Body of pancreas (tissue), 4 donors: ENCODE data around the gene EMILIN1. TPM values are rescaled to one million over a fixed set of nuclear protein-coding genes. Genes with fewer than 3 reads are reported as not detected.

Experiments used
- ATAC-seq: fragments of 150-250 bp; one replicate; pipeline ENCODE4 v1.9.1; 2016
- DNase-seq, 4 donors: peaks; one replicate each; pipeline ENCODE4 v3.0.0-alpha.2; 2019
- H3K27ac ChIP-seq, 4 donors: fragments of 200-600 bp; sonication (generic); 1 replicate in 3 of 4; 2 replicates in 1 of 4; pipeline versions ENCODE4 v1.5.1 to v1.6.1; 2016 to 2019; ENCODE audit warnings: mild to moderate bottlenecking in 1 of 4, mixed read lengths in 1 of 4, moderate library complexity in 1 of 4
- H3K27me3 ChIP-seq, 2 donors: fragments of 200-600 bp; sonication (generic); one replicate each; pipeline ENCODE4 v1.6.0; 2016; ENCODE audit warnings: mild to moderate bottlenecking in 1 of 2
- H3K36me3 ChIP-seq, 2 donors: fragments of 200-600 bp; sonication (generic); replicated peaks in 1 of 2; 2 replicates each; pipeline ENCODE4 v1.5.1; 2016; ENCODE audit warnings: low read depth in 2 of 2; ENCODE audit not compliant: insufficient read depth in 1 of 2
- H3K4me1 ChIP-seq: fragments of 200-600 bp; sonication (generic); one replicate; pipeline ENCODE4 v1.6.0; 2016
- H3K4me3 ChIP-seq, 2 donors: fragments of 200-600 bp; sonication (generic); 1 replicate in 1 of 2; 2 replicates in 1 of 2; pipeline ENCODE4 v1.5.1; 2016 to 2019
- H3K9me3 ChIP-seq, 3 donors: fragments of 200-600 bp; sonication (generic); 1 replicate in 2 of 3; 2 replicates in 1 of 3; pipeline ENCODE4 v1.5.1; 2016
- POLR2A ChIP-seq, 3 donors: fragments of 450-650 bp; IDR thresholded peaks; one replicate each; pipeline ENCODE4 v1.6.1; 2016; ENCODE audit warnings: antibody characterized with exemption in 3 of 3, mild to moderate bottlenecking in 2 of 3
- WGBS, 2 donors: methylation state at CpG; one replicate each; pipeline ENCODE4 v1.1.5; 2017; 5-methylcytosine and 5-hydroxymethylcytosine counted together
- intact Hi-C: fragments of 100-400 bp; cut with DNase I; formaldehyde crosslinking; loops from one replicate; pipeline ENCODE4 v1.15.1; 2023
- total RNA-seq, 2 donors: library from RNA; depleted of rRNA; stranded (reverse); fragments of >200 nt; gene quantifications; one replicate each; pipeline ENCODE4 v1.1.0, GENCODE V29; 2016
- TF ChIP-seq, protein P1 (sequence below), 7 experiments: fragments of 450-650 bp in 4 of 7; fragments of 200-600 bp in 3 of 7; sonication (generic) in 3 of 7; IDR thresholded peaks; one replicate each; pipeline ENCODE4 v1.5.1; 2016 to 2019; ENCODE audit warnings: antibody characterized with exemption in 7 of 7

Gene EMILIN1
- total RNA-seq, 2 donors from 2014 or later = 21.8 to 24.1 TPM

DNA sequence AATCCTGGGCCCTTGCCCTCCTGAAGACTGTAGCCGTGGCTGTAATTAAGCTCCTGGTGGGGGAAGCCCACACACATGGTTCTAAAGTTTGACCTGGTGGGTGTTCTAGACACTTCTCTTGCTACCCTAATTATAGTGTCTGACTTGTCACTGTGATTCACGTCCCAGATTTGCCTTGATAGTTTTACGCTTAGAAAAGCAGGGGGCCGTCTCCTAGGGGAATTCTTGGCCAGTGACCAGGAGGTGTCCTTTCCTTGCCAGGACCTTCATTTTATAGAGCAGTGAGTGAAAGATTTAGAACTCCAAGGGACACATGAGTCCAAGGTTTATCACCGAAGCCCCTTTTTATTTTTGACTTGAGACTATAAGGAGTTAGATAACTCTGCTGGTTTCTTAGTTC, 36.7 kb upstream of the EMILIN1 start:
- Histone ChIP-seq H3K4me3 (no peak overlapping the region), H3K4me1 (peaks cover 9% of the 10 kb centered on the region), H3K9me3 (no peaks in the 10 kb centered on the region), H3K36me3 (peaks cover 29 to 34% of the 10 kb centered on the region in 2 donors), H3K27ac (no peak overlapping the region), H3K27me3 (no peaks in the 10 kb centered on the region)
- no peak for DNase-seq
- intact Hi-C loops = no loop called here
- no peak for ATAC-seq
- no peak for TF ChIP-seq POLR2A (IDR thresholded peaks at IDR 0.05)
- TF ChIP-seq, protein P1, sequence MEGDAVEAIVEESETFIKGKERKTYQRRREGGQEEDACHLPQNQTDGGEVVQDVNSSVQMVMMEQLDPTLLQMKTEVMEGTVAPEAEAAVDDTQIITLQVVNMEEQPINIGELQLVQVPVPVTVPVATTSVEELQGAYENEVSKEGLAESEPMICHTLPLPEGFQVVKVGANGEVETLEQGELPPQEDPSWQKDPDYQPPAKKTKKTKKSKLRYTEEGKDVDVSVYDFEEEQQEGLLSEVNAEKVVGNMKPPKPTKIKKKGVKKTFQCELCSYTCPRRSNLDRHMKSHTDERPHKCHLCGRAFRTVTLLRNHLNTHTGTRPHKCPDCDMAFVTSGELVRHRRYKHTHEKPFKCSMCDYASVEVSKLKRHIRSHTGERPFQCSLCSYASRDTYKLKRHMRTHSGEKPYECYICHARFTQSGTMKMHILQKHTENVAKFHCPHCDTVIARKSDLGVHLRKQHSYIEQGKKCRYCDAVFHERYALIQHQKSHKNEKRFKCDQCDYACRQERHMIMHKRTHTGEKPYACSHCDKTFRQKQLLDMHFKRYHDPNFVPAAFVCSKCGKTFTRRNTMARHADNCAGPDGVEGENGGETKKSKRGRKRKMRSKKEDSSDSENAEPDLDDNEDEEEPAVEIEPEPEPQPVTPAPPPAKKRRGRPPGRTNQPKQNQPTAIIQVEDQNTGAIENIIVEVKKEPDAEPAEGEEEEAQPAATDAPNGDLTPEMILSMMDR (IDR thresholded peaks at IDR 0.05) = no peak
- 68 to 73% methylated on average over 5 of the region's 5 CpGs for WGBS, 2 donors

DNA sequence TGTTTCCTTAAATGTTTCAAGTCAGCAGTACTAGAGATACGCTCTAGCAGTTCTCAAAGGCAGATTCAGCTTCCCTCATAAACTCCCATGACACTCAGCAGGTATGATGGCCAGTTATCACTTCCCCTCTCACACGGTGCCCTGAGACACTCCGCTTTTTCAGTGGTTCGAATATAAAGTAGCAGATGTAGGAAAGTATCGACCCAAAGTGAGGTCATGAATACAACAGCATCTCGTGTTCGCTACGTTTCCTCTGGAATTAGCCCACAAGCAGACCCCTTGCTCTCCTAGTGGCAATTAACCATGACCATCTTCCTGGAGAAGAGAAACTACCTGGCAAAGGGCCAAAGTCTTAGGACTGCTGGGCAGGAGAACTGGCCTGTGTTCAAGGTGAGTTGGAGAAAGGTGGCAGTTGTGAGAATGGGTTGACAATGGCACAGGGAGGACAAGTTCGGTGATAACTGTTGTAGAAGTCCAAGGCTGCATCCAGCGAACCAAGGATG, 36.2 kb upstream of the EMILIN1 start:
- H3K27me3 ChIP-seq = no peaks in the 10 kb centered on the region
- intact Hi-C loops = no loop called here
- no peak overlapping the region for H3K4me3 ChIP-seq
- peaks cover 9% of the 10 kb centered on the region for H3K4me1 ChIP-seq
- ATAC-seq (peak; percentile 55), DNase-seq (peak; percentile 31 to 60 (median 48))
- WGBS, 2 donors = 63 to 69% methylated on average over 10 of the region's 10 CpGs
- H3K36me3 ChIP-seq = peaks cover 24 to 31% of the 10 kb centered on the region in 2 donors
- TF ChIP-seq, protein P1 (IDR thresholded peaks at IDR 0.05) = no peak
- no peak for TF ChIP-seq POLR2A (IDR thresholded peaks at IDR 0.05)
- no peak overlapping the region for H3K27ac ChIP-seq
- no peaks in the 10 kb centered on the region for H3K9me3 ChIP-seq

DNA sequence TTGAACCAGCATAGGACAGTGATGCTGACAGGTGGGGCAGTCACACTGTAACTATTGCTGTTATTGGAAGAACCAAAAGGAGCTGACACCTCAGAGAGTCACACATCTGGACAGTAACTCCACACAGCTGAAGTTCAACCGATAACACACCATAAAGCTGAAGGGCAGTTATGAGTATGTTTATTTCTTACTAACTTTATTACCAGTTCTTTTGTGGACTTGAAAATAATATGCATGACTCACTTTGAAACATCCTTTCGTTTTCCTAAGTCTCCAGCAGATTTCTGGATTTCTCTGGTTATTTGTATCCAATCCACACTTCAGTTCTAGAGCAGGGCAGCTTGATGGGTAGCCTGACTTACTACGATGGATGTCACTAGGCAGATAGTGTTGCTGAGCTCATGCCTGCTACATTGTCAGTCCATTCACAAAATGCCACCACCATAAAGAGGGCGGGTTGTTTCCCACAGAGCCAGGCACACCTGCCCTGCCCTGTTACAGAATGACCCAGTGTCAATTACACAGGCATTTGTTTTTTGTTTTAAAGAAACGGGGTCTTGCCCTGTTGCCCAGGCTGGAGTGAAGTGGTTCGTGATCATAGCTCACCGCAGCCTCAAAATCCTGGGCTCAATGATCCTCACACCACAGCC, 35.3 kb upstream of the EMILIN1 start:
- H3K4me1 ChIP-seq = peaks cover 9% of the 10 kb centered on the region
- no peak overlapping the region for H3K4me3 ChIP-seq
- 91 to 92% methylated on average over 7 of the region's 7 CpGs for WGBS, 2 donors
- TF ChIP-seq, protein P1 (IDR thresholded peaks at IDR 0.05) = no peak
- no peak for TF ChIP-seq POLR2A (IDR thresholded peaks at IDR 0.05)
- H3K27ac ChIP-seq = no peak overlapping the region
- peaks cover 15 to 22% of the 10 kb centered on the region in 2 donors for H3K36me3 ChIP-seq
- intact Hi-C loops = no loop called here
- no peak for DNase-seq
- H3K27me3 ChIP-seq = no peaks in the 10 kb centered on the region
- no peaks in the 10 kb centered on the region for H3K9me3 ChIP-seq
- ATAC-seq = no peak

DNA sequence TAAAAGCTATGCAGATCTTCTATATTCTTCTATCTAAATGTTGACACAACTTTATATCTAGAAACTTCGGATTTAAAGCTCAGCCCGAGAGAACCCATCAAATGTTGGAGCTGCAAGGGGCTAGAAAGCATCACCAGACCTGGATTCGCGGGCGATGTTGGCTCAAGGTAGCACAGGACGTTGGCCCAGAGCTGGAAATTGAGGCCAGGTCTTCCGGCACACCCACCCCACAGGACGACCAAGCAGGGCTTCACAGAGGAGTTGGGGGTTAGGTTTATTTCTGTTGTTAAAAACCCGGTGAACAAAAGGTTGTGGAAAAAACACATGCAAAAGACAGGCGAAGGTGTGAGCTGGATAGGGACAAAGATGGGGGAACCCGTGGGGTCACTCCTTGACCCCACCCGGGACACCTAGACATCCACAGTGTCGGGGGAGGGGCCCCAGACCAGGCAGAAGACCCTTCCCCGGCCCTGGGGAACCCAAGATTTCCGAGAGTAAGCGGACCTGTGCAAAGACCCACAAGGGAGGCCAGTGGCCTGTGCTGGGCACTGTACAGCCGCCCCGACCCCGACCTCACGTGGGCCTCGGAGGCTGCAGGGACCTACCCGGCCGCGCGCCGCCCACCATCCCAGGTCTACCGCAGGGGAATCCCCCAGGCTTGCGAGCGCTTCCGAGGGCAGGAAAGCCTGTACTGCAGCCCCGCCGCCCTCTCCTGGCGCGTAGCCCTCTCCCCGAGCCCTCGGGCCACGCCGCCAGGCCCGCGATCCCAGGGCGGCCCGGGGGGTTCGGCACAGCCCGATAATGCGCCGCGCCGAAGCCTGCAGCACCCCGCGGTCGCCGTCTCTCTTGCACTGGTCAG, 28.8 kb upstream of the EMILIN1 start:
- ATAC-seq = peak; percentile 19
- Histone ChIP-seq H3K9me3 (no peaks in the 10 kb centered on the region), H3K4me3 (peak overlapping the region; percentile 10 to 68), H3K27me3 (no peaks in the 10 kb centered on the region), H3K36me3 (no peaks in the 10 kb centered on the region), H3K27ac (peak overlapping the region; percentile 64 to 90 (median 86)), H3K4me1 (peaks cover 21% of the 10 kb centered on the region)
- intact Hi-C loops = no loop called here
- WGBS, 2 donors = 13 to 45% methylated on average over 16 to 42 of the region's 52 CpGs
- TF ChIP-seq, protein P1 (IDR thresholded peaks at IDR 0.05) = no peak
- DNase-seq = peak in 2 of 4 donors; percentile 41 to 58
